Measurements from ENCODE around the gene SAMD4B. TPM values are rescaled to one million over a fixed set of nuclear protein-coding genes. Genes with fewer than 3 reads are reported as not detected.
"Not testable (repeated sequence)": the region's sequence is repeated elsewhere in the genome, so short reads cannot be mapped to it uniquely, and the experiment has no call there.

SAMD4B gene
- total and polyA plus RNA-seq, 10 donors = 26.7 to 108 (median 80.9) TPM

- peak; percentile 84 for DNase-seq
These were observed 7.1 kb upstream of the SAMD4B start for GRCh38 chr19:39335168-39335548.

DNA sequence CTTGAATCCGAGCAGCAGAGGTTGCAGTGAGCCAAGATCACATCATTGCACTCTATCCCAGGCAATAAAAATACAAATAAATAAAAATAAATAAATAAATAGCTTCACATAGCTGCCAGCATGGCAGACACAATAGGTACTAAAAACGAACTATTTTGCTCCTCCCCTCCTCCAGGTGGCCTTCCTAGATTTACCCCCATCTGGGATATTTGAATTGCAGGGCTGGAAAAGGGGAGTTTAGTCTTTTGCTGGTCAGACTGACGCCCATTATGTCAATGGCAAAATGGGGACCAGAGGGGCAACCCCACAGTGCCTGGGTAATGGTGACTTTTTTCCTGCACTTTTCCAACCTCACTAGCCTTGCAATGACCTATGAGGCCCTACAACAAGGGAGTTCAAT is 5.7 kb upstream of the SAMD4B start:
- Histone ChIP-seq H3K27ac (peak overlapping the region; percentile 92 to 100 (median 96)), H3K4me3 (peak overlapping the region in 4 of 8 donors; percentile 59 to 90 (median 64))

More at GRCh38 chr19:39335168-39335548, 7.1 kb upstream of the SAMD4B start:
- Histone ChIP-seq H3K4me1 (peaks cover 19 to 95% (median 81%) of the 10 kb centered on the region in 6 donors), H3K36me3 (peaks cover 0 to 34% (median 17%) of the 10 kb centered on the region in 6 donors), H3K4me3 (peak overlapping the region; percentile 59 to 90 (median 66)), H3K9me3 (no peaks in the 10 kb centered on the region), H3K27ac (peak overlapping the region; percentile 92 to 100 (median 96)), H3K27me3 (replicated peaks in 1 of 7) (no peaks in the 10 kb centered on the region)
- intact Hi-C loops (cut with DNase I; ENCODE audit: low total_unique reads) = no loop called here
- TF ChIP-seq POLR2A (IDR thresholded peaks at IDR 0.05) (peak in 1 of 3 donors; percentile 23), POLR2AphosphoS5 (IDR thresholded peaks at IDR 0.05) (peak in 1 of 3 donors; percentile 22)
- TF ChIP-seq, protein P1, sequence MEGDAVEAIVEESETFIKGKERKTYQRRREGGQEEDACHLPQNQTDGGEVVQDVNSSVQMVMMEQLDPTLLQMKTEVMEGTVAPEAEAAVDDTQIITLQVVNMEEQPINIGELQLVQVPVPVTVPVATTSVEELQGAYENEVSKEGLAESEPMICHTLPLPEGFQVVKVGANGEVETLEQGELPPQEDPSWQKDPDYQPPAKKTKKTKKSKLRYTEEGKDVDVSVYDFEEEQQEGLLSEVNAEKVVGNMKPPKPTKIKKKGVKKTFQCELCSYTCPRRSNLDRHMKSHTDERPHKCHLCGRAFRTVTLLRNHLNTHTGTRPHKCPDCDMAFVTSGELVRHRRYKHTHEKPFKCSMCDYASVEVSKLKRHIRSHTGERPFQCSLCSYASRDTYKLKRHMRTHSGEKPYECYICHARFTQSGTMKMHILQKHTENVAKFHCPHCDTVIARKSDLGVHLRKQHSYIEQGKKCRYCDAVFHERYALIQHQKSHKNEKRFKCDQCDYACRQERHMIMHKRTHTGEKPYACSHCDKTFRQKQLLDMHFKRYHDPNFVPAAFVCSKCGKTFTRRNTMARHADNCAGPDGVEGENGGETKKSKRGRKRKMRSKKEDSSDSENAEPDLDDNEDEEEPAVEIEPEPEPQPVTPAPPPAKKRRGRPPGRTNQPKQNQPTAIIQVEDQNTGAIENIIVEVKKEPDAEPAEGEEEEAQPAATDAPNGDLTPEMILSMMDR (IDR thresholded peaks at IDR 0.05 in 8 of 11, conservative IDR thresholded peaks at IDR 0.05 in 3 of 11) = no peak
- 2 to 8% (median 3%) methylated on average over 6 of the region's 6 CpGs for WGBS, 5 donors

GRCh38 chr19:39339674-39340073 is 2.5 kb upstream of the SAMD4B start:
- 95 to 100% (median 100%) methylated on average over 1 of the region's 1 CpG for WGBS, 5 donors

More for the DNA sequence above, 5.7 kb upstream of the SAMD4B start:
- WGBS, 5 donors = 59 to 73% (median 67%) methylated on average over 3 of the region's 3 CpGs
- no peak for TF ChIP-seq POLR2AphosphoS5 (IDR thresholded peaks at IDR 0.05)
- no peak for TF ChIP-seq POLR2A (IDR thresholded peaks at IDR 0.05)
- TF ChIP-seq, protein P1 (IDR thresholded peaks at IDR 0.05 in 8 of 11, conservative IDR thresholded peaks at IDR 0.05 in 3 of 11) = no peak
- Histone ChIP-seq H3K36me3 (peaks cover 0 to 21% (median 7%) of the 10 kb centered on the region in 6 donors), H3K27me3 (replicated peaks in 1 of 7) (no peaks in the 10 kb centered on the region), H3K9me3 (no peaks in the 10 kb centered on the region), H3K4me1 (peaks cover 27 to 95% (median 83%) of the 10 kb centered on the region in 6 donors)
- DNase-seq = no peak
- intact Hi-C loops (cut with DNase I; ENCODE audit: low total_unique reads) = no loop called here

GRCh38 chr19:39340156-39340555 is 2.1 kb upstream of the SAMD4B start:
- DNase-seq; H3K36me3 ChIP-seq; H3K27me3 ChIP-seq (replicated peaks in 1 of 7); H3K9me3 ChIP-seq: not testable (repeated sequence)
- H3K27ac ChIP-seq = peak overlapping the region in 7 of 8 donors; percentile 88 to 100 (median 97)
- H3K4me3 ChIP-seq = peak overlapping the region in 4 of 8 donors; percentile 54 to 92 (median 66)
- intact Hi-C loops (cut with DNase I; ENCODE audit: low total_unique reads) = loop anchor here (10.0 kb wide), 1 partner anchor 75 kb away; the partner anchor contains the start of gene PLEKHG2
- 71 to 86% (median 76%) methylated on average over 7 of the region's 7 CpGs for WGBS, 5 donors
- peaks cover 20 to 84% (median 72%) of the 10 kb centered on the region in 6 donors for H3K4me1 ChIP-seq

More at GRCh38 chr19:39339674-39340073, 2.5 kb upstream of the SAMD4B start:
- no peak for DNase-seq
- peak overlapping the region in 7 of 8 donors; percentile 88 to 100 (median 97) for H3K27ac ChIP-seq
- intact Hi-C loops (cut with DNase I; ENCODE audit: low total_unique reads) = loop anchor here (10.0 kb wide), 1 partner anchor 75 kb away; the partner anchor contains the start of gene PLEKHG2
- H3K4me1 ChIP-seq = peaks cover 21 to 84% (median 72%) of the 10 kb centered on the region in 6 donors
- no peaks in the 10 kb centered on the region for H3K9me3 ChIP-seq
- H3K27me3 ChIP-seq (replicated peaks in 1 of 7) = no peaks in the 10 kb centered on the region
- H3K4me3 ChIP-seq = peak overlapping the region in 1 of 8 donors; percentile 92
- H3K36me3 ChIP-seq = no peaks in the 10 kb centered on the region
- TF ChIP-seq POLR2A (IDR thresholded peaks at IDR 0.05) = no peak
- TF ChIP-seq POLR2AphosphoS5 (IDR thresholded peaks at IDR 0.05) = no peak
- TF ChIP-seq, protein P1 (IDR thresholded peaks at IDR 0.05 in 8 of 11, conservative IDR thresholded peaks at IDR 0.05 in 3 of 11) = no peak
